Renal cortex interstitium (tissue), 15 donors: Measurements from ENCODE around the gene FOXRED1. TPM values are rescaled to one million over a fixed set of nuclear protein-coding genes. Genes with fewer than 3 reads are reported as not detected.
"Not testable (repeated sequence)": the region's sequence is repeated elsewhere in the genome, so short reads cannot be mapped to it uniquely, and the experiment has no call there.

Experiments
- DNase-seq, 11 donors: peaks; one replicate each; pipeline ENCODE4 v3.0.0-alpha.2; 2013; ENCODE audit warnings: low read depth in 9 of 11, low spot score in 4 of 11; ENCODE audit errors: extremely low read depth in 1 of 11
- long read RNA-seq, 16 experiments: transcript quantifications; one replicate each; lab custom pipeline, GENCODE V29; 2026
- polyA plus RNA-seq, 3 donors: library from polyadenylated mRNA; unstranded; fragments of 120-200 nt; gene quantifications; one replicate each; pipeline ENCODE4 v1.2.1, GENCODE V29; 2013; ENCODE audit not compliant: insufficient read length in 3 of 3

Gene FOXRED1
- 10 to 100 TPM; 30.2 to 56.9 (median 32.2) TPM for polyA plus RNA-seq
- long read RNA-seq, donor 1, partial matches to known transcripts: 0 of 5 reads
- long read RNA-seq, donor 1, other reads (novel, unspliced or antisense): 0 of 5 reads
- long read RNA-seq, donor 2, partial matches to known transcripts: 0 of 4 reads
- long read RNA-seq, donor 2, other reads (novel, unspliced or antisense): 0 of 4 reads
- long read RNA-seq, donor 3, transcript FOXRED1-201 (11 exons, 1,970 nt): major isoform, 5 of 5 reads
- long read RNA-seq, donor 3, partial matches to known transcripts: 0 of 5 reads
- long read RNA-seq, donor 3, other reads (novel, unspliced or antisense): 0 of 5 reads
- long read RNA-seq, donor 4, partial matches to known transcripts: 0 of 4 reads
- long read RNA-seq, donor 4, other reads (novel, unspliced or antisense): 0 of 4 reads
- long read RNA-seq, donor 5: 0 reads
- long read RNA-seq, donor 6, partial matches to known transcripts: 0 of 7 reads
- long read RNA-seq, donor 6, other reads (novel, unspliced or antisense): 0 of 7 reads
- long read RNA-seq, donor 7, transcript FOXRED1-201 (11 exons, 1,970 nt): major isoform, 5 of 5 reads
- long read RNA-seq, donor 7, partial matches to known transcripts: 0 of 5 reads
- long read RNA-seq, donor 7, other reads (novel, unspliced or antisense): 0 of 5 reads
- long read RNA-seq, donor 8, transcript FOXRED1-201 (11 exons, 1,970 nt): major isoform, 10 of 12 reads
- long read RNA-seq, donor 8, partial matches to known transcripts: 0 of 12 reads
- long read RNA-seq, donor 8, other reads (novel, unspliced or antisense): 0 of 12 reads
- long read RNA-seq, donor 9, transcript FOXRED1-201 (11 exons, 1,970 nt): major isoform, 6 of 7 reads
- long read RNA-seq, donor 9, partial matches to known transcripts: 0 of 7 reads
- long read RNA-seq, donor 9, other reads (novel, unspliced or antisense): 0 of 7 reads
- long read RNA-seq, donor 10, transcript FOXRED1-201 (11 exons, 1,970 nt): major isoform, 5 of 6 reads
- long read RNA-seq, donor 10, partial matches to known transcripts: 0 of 6 reads
- long read RNA-seq, donor 10, other reads (novel, unspliced or antisense): 0 of 6 reads
- long read RNA-seq, donor 11, partial matches to known transcripts: 0 of 4 reads
- long read RNA-seq, donor 11, other reads (novel, unspliced or antisense): 0 of 4 reads
- long read RNA-seq, donor 12, partial matches to known transcripts: 0 of 3 reads
- long read RNA-seq, donor 12, other reads (novel, unspliced or antisense): 0 of 3 reads
- long read RNA-seq, donor 13: 0 reads
- long read RNA-seq, donor 14, transcript FOXRED1-201 (11 exons, 1,970 nt): major isoform, 5 of 6 reads
- long read RNA-seq, donor 14, partial matches to known transcripts: 0 of 6 reads
- long read RNA-seq, donor 14, other reads (novel, unspliced or antisense): 0 of 6 reads
- long read RNA-seq, donor 15, partial matches to known transcripts: 0 of 1 reads
- long read RNA-seq, donor 15, other reads (novel, unspliced or antisense): 0 of 1 reads
- long read RNA-seq, donor 16, transcript FOXRED1-201 (11 exons, 1,970 nt): major isoform, 17 of 20 reads
- long read RNA-seq, donor 16, partial matches to known transcripts: 0 of 20 reads
- long read RNA-seq, donor 16, other reads (novel, unspliced or antisense): 0 of 20 reads

DNA sequence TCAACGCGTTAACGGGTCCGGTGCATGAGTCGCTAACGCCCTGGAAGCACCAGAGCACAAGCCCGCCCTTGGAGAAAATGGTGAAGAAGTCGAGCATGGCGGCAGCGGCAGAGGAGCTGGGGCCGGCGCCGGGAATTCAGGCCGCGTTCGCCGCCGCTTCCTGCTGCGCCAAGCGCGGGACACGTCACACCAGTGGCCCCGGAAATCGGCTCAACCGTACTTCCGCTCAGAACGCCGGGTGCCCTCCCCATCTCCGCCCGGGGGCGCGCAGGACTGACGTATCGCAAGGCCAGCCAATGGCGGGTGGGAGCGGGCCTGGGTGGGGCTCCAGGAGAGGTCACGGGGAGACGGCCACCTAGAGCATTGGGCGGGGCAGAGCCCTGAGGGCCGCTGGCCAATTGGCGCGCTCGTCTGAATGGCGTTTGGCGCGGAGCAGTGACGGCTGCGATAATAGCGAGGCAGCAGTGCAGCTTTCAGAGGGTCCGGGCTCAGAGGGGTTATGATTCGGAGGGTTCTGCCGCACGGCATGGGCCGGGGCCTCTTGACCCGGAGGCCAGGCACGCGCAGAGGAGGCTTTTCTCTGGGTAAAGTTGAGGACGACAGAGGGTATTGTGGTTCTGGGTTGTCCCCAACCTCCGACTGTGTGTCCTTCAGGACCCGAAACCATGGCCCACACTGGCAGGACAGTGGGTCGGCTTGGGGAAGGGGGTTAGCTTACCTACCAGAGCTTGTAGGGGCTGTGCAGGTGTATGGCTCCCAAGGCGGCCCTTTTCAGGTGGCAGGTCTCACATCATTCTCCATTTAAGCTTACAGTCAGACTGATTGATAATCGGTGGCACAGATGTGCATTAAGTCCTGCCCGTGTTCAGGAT lies at the start of gene FOXRED1, which contains the start of gene SRPRA:
TSS of gene FOXRED1 (plus strand) at position 447 of the 872 bp plus-strand sequence. CDS start at position 500, 53 bp downstream.
TSS of gene SRPRA (minus strand) at position 188 of the 872 bp plus-strand sequence. CDS start at position 97, 91 bp downstream.
- peak; percentile 90 to 99 (median 97) for DNase-seq

DNA sequence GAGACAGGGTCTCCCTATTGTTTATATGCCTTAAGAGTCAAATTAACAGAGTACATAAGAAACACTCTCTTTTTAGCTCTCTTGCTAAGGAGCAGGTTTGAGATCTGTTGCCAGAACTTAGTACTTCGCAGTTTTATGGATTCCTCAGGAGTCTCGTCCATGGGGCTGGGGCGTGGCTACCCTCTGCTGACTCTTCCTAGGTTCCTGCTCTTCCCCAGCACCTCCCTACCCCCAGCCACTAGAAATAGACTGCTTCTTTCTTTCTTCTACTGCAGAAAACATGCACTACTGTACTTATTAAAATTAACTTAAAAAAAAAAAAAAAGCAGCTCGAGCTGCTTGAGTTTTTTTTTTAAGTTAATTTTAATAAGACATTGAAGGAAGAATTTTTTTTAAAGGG lies 49.4 kb upstream of the FOXRED1 start:
- DNase-seq: no peak

- DNase-seq: no peak
These were observed 44.2 kb upstream of the FOXRED1 start for GRCh38 chr11:126224647-126225294.

GRCh38 chr11:126225295-126225665 lies 43.7 kb upstream of the FOXRED1 start:
- DNase-seq: no peak

DNA sequence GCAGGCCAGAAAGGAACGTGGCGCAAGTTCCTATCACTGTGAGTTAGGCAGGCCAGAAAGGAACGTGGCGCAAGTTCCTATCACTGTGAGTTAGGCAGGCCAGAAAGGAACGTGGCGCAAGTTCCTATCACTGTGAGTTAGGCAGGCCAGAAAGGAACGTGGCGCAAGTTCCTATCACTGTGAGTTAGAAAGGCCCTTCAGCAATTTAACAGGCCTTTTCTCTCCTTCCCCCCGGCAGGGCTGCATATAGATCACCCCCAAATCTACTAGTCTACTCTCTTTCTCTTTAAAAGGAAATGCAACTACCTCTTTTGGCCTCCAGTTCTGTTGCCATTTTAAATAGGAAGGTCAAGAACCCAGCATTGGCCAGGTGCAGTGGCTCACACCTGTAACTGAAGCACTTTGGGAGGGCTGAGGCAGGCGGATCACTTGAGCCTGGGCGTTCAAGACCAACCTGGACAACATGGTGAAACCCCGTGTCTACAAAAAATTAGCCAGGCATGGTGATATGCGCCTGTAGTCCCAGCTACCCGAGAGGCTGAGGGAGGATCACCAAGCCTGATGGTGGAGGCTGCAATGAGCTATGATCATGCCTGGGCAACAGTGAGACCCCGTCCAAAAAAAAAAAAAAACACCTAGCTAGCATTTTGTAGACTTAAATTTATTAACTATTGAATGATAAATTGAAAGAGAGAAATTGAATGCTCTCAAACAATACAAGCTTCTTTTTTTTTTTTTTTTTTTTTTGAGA lies 42.4 kb upstream of the FOXRED1 start:
- no peak for DNase-seq

DNA sequence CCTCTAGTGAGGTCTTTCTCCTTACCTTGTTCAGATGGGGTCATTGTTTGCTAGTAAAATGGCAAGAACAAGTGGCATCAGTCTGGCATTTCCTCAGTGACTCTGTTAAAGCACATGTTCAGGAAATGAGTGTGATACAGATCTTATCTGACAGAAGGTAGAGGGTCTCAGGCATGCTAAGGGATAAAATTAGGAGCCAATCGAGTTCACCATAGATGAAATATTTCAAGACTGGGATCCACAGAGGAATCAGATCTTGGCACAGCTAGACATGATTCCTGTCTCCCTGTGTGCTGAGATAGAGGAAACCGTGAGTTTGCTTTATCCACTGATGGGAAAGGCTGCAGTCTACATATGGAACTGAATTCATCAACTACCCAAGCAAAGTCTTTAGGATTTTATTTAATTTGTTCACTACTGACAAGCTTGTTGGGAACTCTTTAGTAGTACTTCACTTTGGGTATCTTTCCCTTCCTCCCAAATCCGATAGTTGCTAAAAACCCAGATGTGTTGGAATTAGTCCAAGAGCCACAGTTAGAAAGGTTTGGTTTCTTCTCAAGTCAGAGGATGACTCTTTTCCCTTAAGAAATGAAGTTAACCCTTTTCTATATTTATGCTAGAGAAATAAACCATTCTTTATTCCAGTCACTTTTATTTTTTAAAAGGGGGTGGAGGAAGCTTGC lies 39.0 kb upstream of the FOXRED1 start:
- no peak for DNase-seq

DNA sequence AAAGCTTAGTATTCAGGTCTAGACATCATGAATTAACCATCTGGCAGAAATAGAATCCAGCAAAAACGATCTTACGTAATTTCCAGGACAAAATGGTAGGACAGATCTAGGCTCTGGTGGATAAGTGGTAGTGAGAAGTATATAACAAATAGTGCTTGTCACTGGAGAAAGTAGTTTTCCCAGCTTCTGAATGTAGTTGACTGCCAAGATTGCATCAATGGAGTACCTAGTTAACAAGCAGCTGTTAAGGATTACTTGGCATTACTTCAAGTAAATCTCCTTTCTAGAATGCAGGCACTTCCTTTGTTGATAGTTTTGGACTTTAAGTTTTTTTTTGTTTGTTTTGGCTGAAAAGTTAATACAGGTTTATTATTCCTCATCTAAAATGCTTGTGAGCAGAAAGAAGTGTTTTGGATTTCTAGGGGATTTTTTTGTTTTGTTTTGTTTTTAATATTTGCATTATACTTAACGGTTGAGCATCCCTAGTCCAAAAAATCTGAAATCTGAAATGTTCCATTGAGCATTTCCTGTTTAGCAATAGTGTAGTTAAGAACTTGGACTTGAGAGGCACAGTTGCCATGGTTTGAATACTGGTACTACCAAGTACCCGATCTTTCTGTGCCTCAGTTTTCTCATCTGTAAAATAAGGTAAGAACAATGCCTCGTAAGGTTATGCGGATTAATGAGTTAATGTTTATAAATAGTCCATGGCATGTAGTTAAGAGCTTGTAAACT lies 37.1 kb upstream of the FOXRED1 start:
- DNase-seq: no peak

DNA sequence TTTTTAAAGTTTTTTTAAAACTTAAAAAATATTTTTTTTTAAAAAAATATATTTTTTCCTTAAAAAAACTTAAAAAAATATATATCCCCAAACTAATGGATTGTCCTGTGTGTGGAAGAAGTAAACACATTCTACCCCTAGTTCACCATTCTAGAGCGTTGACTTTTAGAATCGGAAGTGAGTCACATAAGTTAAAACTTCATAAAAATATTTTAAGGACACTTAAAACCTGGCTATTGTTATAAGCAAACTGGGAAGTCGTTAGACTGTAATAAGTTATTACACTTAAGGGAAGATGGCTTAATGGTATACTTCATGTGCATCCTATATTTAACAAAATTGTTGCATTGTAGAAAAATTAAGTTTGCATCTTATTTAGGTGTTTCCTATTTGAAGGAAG lies 36.3 kb upstream of the FOXRED1 start:
- DNase-seq: no peak

DNA sequence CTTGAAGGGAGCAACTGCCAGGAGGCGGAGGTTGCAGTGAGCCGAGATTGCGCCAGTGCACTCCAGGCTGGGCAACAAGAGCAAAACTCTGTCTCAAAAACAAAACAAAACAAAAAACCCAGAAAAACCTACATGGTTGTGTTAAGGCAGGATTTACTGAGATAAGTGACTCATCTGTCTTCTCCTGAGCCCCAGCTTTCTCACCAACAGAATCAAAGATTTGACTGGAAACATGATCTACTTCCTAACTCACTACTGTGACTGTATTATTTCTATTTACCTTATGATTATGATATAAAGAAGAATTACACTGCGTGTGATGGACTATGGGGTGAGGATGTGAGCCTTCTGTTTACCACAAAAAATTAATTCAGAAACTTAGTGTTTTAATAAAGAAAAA lies 35.6 kb upstream of the FOXRED1 start:
- no peak for DNase-seq

GRCh38 chr11:126246636-126247035 lies 22.3 kb upstream of the FOXRED1 start:
- DNase-seq: no peak

DNA sequence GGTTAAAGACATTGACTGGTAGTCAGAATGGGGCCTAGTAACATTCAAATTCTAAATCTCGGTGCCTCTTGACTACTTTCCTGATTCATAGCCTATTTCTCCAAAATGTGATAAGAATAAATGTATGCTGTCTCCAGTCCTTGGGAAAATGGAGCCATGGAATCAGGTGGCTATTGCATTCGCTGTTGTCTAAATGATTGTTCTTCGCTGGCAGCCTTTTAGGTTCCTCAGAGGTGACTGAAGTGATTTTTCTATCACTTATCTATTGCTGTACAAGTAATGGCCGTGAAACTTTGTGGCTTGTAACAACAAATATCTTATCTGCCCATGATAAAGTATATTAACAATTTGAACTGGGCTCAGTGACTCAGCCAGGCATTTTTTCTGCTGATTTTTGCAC lies 15.7 kb upstream of the FOXRED1 start:
- DNase-seq: no peak

GRCh38 chr11:126254819-126255218 lies 14.1 kb upstream of the FOXRED1 start:
- no peak for DNase-seq

- DNase-seq: not testable (repeated sequence)
These were observed 13.4 kb upstream of the FOXRED1 start for GRCh38 chr11:126255507-126255906.

- no peak for DNase-seq
These were observed 12.7 kb upstream of the FOXRED1 start for GRCh38 chr11:126256216-126256615.

GRCh38 chr11:126257144-126257543 lies 11.8 kb upstream of the FOXRED1 start:
- DNase-seq: no peak
